Stimulated activated CD4-positive, alpha-beta T cell treated with anti-CD3 and anti-CD28 coated beads, Interleukin-4, amount 100 ng/mL, for 4 hours (primary cell): ENCODE data around the gene SH2B2.
A peak's percentile ranks its signal among the peaks of the same experiment; 100 is the strongest.

Experiments used
- DNase-seq, 2 experiments: peaks; one replicate each; pipeline ENCODE4 v3.0.0-alpha.2; 2020

Gene SH2B2

DNA sequence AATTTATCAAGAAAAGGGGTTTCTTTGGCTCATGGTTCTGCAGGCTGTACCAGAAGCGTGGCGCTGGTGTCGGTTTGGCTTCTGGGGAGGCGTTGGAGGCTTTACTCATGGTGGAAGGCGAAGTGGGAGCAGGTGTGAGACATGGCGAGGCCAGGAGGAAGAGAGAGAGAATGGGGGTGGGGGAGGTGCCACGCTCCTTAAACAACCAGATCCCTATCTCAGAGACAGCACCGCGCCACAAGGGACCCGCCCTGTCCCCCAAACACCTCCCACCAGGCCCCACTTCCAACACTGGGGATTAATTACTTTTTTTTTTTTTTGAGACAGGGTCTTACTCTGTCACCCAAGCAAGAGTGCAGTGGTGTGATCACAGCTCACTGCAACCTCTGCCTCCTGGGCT lies 18.0 kb upstream of the SH2B2 start:
- no peak for DNase-seq

DNA sequence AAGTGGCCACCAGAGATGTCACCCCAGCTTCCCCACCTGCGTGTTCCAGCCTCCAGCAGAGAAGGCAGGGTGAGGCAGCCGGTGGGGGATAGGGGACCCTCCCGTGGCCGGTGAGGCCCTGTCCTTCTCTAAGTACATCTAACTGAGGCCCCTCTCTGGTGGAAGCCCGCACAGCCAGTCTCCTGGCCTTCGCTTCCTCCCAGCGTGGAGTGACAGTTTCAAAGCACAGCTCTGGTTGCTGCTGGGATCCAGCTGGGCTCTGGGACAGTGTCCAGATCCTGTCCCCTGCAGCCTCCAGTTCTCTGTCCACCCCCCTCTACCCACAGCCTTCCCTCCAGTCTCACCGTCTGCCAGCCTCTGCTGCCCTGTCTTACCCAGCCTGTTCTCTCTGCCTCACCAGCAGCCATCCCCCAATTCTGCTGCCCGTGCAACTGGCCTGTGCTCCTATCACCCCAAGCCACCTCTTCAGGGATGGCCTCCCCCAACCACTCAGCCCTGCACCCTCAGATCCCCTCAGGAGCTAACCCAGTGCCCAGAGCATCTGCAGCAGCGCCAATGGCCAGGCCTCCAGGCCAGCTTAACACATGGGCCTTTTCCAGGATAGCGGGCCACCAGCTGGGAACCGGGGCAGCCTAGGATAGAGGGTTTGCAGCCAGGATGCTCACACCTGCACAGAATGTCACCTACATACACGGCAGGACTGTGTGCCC lies 16.3 kb upstream of the SH2B2 start:
- DNase-seq: no peak

DNA sequence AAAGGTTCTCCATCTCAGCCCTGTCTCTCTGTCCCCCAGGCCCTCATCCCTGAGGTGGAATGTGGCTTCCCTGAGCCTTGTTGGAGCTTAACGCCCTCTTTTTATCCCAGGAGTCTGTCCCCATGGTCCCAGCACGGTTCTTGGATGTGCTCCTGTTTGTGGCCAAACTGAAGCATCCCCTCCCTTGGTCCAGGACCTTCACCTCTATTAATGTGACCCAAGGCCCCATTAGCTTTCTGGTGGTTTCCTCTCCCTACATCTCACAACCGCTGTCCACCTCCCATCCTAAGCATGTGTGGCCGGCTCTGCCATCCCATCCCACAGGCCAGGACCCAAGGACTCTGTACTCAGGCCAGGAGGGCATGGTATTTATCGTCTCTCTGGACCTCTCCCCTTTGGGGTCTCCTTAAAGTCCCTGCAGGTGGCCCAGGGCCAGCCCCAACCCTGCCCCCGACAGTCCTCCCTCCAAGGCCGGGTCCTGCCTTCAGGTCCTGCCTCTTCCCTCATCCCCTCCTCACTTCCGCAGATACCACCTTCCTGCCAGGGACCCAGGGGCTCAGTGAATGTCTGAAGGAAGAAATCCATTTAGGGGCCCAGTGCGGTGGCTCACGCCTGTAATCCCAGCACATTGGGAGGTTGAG lies 15.4 kb upstream of the SH2B2 start:
- DNase-seq: no peak

DNA sequence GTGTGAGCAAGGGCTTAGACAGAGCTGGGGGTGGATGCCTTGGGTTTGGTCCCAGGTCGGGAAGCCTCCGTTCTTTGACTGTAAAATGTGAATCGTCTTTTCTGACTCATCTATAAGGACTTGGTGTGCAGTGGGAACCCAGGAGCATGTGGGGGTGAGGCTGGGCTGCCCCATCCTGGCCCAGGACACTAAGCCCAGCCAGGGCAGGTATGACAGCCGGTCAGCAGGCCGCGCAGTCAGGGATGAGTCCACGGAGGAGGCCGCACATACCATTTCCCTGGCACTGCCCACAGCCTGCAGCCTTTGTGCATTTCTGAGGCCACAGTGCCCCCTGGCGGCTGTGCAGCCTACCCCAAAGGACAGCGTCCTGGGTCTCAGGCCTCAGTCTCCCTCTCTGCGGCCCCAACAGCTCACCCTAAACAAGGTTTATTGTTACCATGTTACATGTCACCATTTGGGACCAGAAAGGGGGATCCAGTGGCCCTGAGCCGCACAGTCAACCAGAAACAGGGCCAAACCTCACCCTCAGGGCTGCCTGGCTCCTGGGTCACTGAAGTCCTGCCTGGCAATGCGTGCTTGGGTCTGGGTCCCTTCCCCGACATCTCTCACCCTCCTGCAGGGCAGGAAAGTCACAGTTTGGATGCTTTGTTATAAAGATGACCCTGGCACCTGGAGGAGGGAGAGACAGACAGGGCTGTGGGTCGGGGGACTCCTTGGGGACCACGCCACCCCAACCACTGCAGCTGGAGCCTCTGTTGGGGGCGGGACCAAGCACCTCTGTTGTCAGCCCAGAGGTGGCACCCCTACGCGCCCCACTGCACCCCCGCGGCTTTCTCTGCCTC lies 14.4 kb upstream of the SH2B2 start:
- peak; percentile 60 to 80 for DNase-seq

DNA sequence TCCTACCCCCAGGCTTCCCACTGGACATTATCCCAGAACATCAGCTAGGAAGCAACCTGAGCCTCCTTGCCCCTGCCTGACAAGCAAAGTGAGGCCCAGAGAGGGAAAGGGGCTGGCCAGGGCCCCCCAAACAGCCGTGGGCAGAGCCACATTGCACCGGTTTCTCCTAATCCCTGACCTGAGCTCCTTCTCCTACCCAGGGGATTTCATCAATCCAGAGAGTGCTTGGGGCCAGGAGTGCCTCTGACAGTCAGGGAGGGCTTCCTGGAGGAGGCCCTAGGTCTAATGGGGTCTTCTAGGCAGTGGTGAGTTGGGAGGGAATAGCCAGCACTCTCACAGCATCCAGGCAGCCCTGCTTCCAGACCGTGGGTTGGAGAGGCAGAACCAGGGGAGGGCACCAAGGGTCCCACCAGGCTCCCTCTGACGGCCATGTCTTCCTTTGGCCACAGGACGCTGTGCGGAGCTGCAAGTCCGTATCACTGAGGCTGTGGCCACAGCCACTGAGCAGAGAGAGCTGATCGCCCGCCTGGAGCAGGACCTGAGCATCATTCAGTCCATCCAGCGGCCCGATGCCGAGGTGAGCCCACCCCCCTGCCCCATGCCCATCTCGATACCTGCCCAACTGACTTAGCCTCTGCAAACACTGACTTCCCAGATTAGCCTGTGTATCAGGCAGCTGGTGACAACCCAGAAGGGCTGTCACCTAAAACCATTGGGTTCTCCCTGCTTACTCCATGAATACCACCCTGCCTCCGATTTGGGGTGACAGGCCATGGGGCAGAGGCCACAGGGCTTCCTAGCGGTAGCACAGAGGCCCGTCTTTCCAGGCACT lies 13.5 kb upstream of the SH2B2 start:
- no peak for DNase-seq

DNA sequence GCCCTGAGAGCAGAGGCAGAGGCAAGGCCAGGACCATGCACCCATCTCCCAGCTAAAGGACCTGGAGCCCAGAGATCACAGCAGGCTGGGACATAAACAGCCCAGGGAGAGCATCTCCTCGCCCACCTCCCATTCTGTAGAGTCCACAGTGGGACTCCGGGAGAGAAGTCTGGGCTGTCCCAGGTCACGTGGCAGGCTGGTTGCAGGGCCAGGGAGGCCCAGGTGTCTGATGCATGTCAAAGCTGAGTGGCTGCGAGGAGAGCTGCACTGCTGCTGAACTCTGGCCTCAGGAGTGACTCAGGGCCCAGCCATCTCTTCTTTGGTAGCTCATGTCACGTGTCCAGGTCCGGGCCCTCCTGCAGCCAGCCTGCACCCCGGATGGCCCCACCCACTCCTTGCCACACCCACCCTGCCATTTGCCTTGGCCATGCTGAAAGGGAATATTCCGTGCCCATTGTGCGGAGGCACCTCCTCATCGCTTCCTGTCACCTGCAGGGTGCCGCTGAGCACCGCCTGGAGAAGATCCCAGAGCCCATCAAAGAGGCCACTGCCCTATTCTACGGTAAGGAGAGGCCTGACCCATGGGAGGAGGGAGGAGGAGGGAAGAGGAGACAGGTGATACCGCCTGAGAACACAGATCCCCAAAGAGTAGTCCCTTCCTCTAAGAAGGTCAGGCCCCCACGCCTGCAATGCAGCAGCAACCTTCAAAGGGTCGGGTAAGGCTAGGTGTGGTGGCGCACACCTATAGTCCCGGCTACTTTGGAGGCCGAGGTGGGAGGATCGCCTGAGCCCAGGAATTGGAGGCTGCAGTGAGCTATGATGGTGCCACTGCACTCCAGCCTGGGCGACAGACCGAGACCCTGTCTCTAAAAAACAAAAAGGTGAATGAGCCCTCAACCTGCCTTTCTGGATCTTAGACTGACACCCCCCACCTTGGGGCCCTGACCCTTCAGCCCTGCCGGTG lies 12.6 kb upstream of the SH2B2 start:
- no peak for DNase-seq

DNA sequence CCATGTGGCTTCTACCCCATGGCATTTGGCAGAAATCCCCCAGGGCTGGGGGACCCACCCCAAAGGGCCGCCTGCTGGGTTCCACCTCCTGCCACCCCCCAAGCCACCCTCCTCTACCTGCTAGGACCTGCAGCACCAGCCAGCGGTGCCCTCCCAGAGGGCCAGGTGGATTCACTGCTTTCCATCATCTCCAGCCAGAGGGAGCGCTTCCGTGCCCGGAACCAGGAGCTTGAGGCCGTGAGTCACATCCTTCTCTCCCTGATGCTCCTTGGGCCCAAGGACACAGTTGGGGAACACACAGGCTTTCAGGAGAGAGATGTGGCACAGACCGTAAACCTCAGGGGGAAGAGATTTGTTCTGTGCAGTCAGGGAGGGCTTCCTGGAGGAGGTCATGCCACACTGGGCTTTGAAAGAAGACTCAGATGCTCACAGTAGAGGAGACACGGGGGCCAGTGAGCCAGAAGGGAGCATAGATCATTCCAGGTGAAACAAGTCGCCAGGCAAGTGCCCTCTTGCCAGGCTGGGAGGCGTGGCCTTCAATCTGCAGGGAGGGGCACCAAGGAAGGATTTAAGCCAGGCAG lies 11.5 kb upstream of the SH2B2 start:
- DNase-seq: no peak

DNA sequence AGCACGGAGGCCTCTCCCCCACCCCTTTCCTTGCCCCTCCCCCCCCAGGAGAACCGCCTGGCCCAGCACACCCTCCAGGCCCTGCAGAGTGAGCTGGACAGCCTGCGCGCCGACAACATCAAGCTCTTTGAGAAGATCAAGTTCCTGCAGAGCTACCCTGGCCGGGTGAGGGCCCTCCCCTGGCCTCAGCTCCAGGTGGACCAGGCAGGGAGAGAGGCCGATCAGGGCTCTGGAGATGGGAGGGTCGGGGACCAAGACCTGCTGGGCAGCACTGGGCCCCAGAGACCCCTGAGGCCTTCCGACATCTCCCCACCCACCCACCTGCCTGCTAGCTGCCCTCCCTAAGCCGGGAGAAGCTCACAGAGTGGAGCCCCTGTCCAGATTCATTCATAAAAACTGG lies 8.8 kb upstream of the SH2B2 start:
- DNase-seq: no peak

DNA sequence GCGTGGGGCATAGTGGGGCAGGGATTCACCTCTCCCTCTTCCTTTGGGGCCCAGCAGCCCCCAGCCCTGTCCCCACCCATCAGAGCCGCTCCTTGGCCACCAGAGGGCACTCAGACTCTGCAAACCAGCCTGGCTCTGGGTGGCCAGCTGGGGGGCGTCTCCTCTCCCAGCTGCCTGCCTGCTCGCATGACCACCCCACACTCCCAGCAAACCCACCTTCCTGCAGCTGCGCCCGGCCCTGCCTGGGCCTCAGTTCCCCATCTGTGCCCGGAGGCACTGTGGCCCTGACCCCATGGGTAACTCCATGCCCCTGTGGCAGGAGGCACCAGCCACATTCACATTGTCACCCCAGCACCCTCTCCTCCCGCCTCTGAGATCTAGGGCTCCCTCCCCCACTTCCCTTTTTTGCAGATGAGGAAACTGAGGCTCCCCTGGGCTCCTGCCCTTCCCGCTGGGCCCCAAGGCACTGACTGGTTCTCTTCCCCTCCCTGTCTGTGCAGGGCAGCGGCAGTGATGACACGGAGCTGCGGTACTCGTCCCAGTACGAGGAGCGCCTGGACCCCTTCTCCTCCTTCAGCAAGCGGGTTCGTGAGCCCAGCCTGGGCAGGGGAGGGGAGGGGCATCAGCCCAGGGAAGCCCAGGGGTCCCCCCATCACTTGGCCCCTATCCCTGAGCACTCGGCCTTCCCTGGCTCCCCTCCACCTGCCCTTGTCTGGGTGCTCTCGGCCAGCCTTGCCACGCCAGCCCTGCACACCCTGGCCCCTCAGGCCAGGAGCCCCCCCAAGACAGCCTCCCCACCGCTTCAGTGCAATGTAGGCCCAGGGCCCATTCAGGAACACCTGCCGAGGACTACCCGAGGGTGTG lies 6.9 kb upstream of the SH2B2 start:
- DNase-seq: peak; percentile 47 to 51

DNA sequence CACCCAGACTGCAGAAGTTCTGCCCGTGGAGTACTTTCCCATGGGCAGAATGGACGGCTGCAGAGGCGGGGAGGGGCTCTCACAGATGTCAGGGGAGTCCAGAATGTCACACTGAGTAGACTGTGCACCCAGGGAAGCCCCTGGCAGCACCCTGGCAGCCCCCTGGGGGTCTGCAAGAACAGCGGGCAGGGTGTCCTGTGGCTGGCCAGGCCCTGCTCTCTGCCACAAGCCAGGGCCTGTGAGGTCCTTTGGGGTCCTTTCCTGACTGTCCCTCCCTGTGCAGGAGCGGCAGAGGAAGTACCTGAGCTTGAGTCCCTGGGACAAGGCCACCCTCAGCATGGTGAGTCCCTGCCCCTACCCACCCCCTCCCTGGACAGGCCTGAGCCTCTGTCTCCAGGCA lies 6.1 kb upstream of the SH2B2 start:
- no peak for DNase-seq

DNA sequence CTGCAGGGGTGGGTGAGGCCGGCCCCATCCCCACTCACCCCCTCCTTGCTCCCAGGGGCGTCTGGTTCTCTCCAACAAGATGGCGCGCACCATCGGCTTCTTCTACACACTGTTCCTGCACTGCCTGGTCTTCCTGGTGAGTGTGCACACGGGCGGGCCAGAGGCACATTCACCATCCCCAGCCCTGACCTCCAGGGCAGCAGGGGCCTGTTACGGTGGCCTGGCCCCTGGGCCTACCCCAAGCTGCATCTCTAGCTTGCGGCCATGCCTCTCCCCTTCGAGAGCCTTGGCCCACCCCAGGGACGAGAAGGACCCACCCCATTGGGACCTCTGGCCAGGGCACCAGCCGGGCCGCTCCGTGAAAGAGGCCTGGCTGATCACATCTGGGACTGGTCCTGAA lies 4.9 kb upstream of the SH2B2 start:
- no peak for DNase-seq

DNA sequence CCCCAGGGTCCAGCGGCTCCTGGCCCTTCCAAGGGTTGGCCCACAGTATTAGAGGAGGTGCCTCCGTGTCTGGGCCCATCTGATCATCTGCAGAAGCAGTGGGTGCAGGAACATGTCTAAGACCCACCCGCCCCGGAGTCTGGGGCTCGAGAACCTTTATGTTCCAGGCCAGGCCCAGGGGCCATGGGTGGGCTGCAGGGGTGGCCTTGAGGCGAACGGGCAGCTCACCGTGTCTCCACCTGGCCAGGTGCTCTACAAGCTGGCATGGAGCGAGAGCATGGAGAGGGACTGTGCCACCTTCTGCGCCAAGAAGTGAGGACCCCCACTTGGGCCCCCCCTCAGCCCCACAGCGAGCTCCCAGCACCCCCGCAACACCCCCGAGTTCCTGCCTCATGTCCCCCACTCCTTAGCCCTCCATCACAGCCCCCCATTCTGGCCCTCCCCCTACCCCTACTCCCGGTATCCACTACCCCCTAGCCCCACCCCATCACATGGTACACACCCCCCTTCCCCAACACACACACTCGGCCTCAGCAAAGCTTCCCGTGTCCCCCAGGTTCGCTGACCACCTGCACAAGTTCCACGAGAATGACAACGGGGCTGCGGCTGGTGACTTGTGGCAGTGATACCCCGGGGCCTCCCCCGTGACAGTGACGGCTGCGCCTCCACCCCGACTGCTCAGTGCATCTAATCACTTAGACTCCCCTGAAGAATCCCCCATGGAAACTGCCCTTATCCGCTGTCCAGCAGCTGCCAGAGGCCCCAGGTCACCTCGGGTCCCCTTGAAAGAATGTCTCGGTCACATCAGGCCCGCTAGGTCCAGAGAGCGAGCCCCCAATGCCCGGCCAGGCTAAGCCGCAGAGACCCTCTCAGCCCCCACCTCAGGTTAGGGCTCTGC lies 4.0 kb upstream of the SH2B2 start:
- no peak for DNase-seq

DNA sequence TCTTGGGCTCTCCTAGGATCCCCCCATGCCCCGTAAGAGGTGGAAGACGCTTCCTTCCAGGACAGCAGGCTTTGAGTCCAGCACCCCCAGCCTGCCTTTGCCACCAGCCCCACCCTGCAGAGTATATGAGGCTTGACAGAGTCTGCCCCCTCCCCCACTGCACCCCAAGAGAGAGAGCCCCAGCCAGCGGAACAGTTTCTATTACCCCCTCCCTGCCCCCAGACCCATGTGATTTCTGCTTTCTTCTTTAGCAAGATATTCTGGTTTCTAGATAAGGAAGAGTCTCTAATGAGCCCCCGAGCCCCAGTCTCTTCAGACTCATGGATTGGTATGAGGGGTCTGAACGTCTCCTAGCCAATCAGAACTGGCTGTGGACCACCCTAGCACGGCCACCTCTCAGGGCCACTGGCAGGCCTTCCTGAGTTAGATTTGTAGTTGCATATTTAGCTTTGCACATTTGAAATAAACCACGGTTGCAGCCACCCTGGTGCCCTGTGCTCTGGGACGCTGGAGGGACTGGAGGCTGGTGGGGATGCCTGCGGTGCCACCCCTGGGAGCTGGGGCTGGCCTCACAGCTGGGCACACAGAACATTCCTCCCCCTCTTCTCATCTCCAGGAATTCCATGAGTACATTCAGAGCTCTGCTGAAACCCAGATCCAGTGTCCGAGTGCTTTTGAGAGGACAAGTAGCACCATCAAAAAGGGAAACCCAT lies 3.0 kb upstream of the SH2B2 start:
- DNase-seq: no peak

DNA sequence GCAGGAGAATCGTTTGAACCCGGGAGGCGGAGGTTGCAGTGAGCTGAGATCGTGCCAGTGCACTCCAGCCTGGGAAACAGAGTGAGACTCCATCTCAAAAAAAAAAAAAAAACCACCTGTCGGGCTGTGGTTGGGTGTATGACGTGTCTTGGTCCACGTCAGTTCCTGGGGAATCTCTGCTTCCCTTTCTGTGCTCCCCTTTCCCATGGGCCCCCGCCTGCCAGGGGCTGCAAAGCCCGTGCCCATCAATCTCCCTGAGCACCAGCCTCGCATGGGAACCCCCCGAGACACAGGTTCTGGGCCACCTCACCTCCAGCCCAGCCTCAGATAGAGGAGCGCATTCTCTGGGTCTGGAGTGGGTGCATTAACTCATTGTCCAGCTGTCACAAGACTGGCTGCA lies 2.3 kb upstream of the SH2B2 start:
- no peak for DNase-seq

DNA sequence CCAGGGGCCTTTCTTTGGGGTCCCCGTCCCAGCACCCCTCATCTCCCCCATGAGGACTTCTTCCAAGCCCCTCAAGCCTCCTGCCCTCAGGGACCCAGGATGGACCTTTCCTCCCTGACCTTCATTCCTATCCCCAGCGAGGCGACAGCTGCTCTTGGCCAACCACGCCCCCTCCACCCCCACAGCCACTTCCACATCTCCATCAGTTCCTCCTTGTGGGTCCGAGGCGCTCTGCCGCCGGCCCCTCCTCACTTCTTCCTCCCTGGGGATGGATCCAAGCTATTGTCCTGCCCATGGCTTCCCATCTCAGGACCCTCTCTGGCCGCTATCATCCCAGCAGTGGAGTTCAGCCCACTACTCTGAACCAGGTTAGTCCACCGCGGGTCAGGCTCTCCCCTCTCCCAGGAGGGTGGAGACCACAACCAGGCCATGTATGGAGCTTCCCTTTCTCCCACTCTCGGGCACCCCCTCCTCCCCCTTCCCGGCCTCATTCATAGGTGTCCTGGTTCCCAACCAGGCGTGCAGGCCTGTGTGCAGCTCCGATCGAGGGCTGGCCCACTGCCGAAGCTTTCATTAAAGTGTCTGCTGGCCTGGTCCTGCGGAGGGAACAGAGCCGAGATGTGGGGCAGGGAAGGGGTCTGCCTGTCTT lies 1.7 kb upstream of the SH2B2 start:
- no peak for DNase-seq

DNA sequence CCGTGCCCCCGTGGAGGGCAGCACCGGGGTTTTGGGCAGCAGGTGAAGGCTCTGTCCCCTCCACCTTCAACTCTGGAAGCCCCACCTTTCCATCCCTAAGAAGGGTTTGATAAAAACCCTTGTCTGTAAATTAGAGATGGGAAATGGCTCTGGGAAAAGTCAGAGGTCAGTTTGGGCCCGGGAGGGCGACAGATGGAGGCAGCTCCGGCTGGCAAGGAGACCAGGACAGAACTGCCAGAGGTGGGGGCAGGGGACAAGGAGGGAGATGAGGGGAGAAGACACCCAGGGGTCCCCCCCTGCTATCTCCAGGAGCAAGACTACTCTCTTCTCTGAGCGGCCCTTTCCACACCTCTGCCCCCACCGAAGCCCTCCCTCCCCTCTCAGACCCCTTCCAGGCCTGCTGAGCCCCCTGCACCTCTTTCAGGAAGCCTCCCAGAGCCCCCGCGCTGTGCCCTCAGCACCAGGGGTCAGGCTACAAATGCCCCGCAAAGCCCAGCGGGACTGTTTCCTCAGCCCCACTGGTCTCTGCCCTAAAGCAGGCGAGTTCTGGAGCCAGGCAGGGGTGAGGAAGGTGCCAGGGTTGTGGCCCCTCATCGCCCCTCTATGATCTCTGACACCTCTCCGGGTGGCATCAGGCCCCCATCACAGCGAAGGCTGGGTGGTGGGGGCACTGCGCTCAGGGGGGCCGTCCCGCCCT lies 980 bp upstream of the SH2B2 start:
- DNase-seq: no peak
